ENCODE data around the gene TBC1D22A.

The TBC1D22A gene

GRCh38 chr22:46931414-46931813, 169.0 kb downstream of the TBC1D22A start:
- Histone ChIP-seq H3K4me2 (ENCODE audit: low read length) (no peak overlapping the region), H2AFZ (ENCODE audit: low read length) (no peak overlapping the region), H3K4me1 (ENCODE audit: insufficient read depth, low read length, severe bottlenecking) (no peaks in the 10 kb centered on the region), H3F3A (ENCODE audit: insufficient read depth, low read length) (no peaks in the 10 kb centered on the region), H4K20me1 (ENCODE audit: insufficient read depth, low read length) (no peaks in the 10 kb centered on the region), H3K79me2 (ENCODE audit: insufficient read depth, low read length) (no peaks in the 10 kb centered on the region), H3K9me3 (ENCODE audit: low read length) (no peaks in the 10 kb centered on the region), H3K4me3 (ENCODE audit: low read depth, low read length, poor library complexity, severe bottlenecking) (no peak overlapping the region), H3K9me2 (ENCODE audit: low read depth, low read length) (no peaks in the 10 kb centered on the region), H3K36me3 (ENCODE audit: insufficient read depth, low read length) (peaks cover 12% of the 10 kb centered on the region; the same call in 1 of the 2 replicates), H3K9ac (ENCODE audit: low read length) (no peak overlapping the region), H3K27me3 (ENCODE audit: insufficient read depth, low read length) (no peaks in the 10 kb centered on the region), H3K27ac (ENCODE audit: low read depth, low read length, poor library complexity, severe bottlenecking) (no peak overlapping the region)
- TF ChIP-seq, protein P1, sequence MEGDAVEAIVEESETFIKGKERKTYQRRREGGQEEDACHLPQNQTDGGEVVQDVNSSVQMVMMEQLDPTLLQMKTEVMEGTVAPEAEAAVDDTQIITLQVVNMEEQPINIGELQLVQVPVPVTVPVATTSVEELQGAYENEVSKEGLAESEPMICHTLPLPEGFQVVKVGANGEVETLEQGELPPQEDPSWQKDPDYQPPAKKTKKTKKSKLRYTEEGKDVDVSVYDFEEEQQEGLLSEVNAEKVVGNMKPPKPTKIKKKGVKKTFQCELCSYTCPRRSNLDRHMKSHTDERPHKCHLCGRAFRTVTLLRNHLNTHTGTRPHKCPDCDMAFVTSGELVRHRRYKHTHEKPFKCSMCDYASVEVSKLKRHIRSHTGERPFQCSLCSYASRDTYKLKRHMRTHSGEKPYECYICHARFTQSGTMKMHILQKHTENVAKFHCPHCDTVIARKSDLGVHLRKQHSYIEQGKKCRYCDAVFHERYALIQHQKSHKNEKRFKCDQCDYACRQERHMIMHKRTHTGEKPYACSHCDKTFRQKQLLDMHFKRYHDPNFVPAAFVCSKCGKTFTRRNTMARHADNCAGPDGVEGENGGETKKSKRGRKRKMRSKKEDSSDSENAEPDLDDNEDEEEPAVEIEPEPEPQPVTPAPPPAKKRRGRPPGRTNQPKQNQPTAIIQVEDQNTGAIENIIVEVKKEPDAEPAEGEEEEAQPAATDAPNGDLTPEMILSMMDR (IDR thresholded peaks at IDR 0.05; ENCODE audit: low read length): no peak
- TF ChIP-seq EZH2 (IDR thresholded peaks at IDR 0.05; ENCODE audit: borderline replicate concordance, low read length): no peak

DNA sequence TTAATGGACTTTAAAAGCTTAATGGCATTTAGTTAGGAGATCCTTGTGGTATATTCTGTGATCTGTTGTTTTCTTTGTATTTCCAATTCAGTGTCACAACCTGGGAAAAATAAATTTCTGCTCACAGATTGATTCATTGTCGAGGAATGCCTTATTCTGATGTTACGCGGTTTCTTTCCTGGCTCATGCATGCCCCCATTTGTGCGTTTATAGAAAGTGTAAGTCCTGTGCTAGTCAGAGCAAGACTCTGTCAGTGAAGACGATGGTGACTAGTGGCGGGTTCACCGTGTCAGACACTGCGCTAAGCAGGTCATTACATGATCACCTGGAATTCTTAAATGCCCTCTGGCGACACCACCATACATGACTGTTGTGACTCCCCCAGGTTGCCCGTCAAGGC, 169.4 kb downstream of the TBC1D22A start:
- Histone ChIP-seq H3K36me3 (ENCODE audit: insufficient read depth, low read length) (peaks cover 12% of the 10 kb centered on the region; the same call in 1 of the 2 replicates), H4K20me1 (ENCODE audit: insufficient read depth, low read length) (no peaks in the 10 kb centered on the region), H3F3A (ENCODE audit: insufficient read depth, low read length) (no peaks in the 10 kb centered on the region), H3K27ac (ENCODE audit: low read depth, low read length, poor library complexity, severe bottlenecking) (no peak overlapping the region), H3K9ac (ENCODE audit: low read length) (no peak overlapping the region), H3K4me1 (ENCODE audit: insufficient read depth, low read length, severe bottlenecking) (no peaks in the 10 kb centered on the region), H2AFZ (ENCODE audit: low read length) (no peak overlapping the region), H3K9me2 (ENCODE audit: low read depth, low read length) (no peaks in the 10 kb centered on the region), H3K4me2 (ENCODE audit: low read length) (no peak overlapping the region), H3K4me3 (ENCODE audit: low read depth, low read length, poor library complexity, severe bottlenecking) (no peak overlapping the region), H3K79me2 (ENCODE audit: insufficient read depth, low read length) (no peaks in the 10 kb centered on the region), H3K27me3 (ENCODE audit: insufficient read depth, low read length) (no peaks in the 10 kb centered on the region), H3K9me3 (ENCODE audit: low read length) (no peaks in the 10 kb centered on the region)
- TF ChIP-seq, protein P1 (IDR thresholded peaks at IDR 0.05; ENCODE audit: low read length): no peak
- no peak for TF ChIP-seq EZH2 (IDR thresholded peaks at IDR 0.05; ENCODE audit: borderline replicate concordance, low read length)

GRCh38 chr22:46933040-46933930, 170.8 kb downstream of the TBC1D22A start:
- H3K36me3 ChIP-seq (ENCODE audit: insufficient read depth, low read length): peaks cover 12% of the 10 kb centered on the region; the same call in 1 of the 2 replicates
- no peak overlapping the region for H3K9ac ChIP-seq (ENCODE audit: low read length)
- H3K4me2 ChIP-seq (ENCODE audit: low read length): no peak overlapping the region
- H4K20me1 ChIP-seq (ENCODE audit: insufficient read depth, low read length): no peaks in the 10 kb centered on the region
- H3K79me2 ChIP-seq (ENCODE audit: insufficient read depth, low read length): no peaks in the 10 kb centered on the region
- no peaks in the 10 kb centered on the region for H3K9me3 ChIP-seq (ENCODE audit: low read length)
- no peak overlapping the region for H2AFZ ChIP-seq (ENCODE audit: low read length)
- no peaks in the 10 kb centered on the region for H3F3A ChIP-seq (ENCODE audit: insufficient read depth, low read length)
- H3K4me3 ChIP-seq (ENCODE audit: low read depth, low read length, poor library complexity, severe bottlenecking): no peak overlapping the region
- TF ChIP-seq EZH2 (IDR thresholded peaks at IDR 0.05; ENCODE audit: borderline replicate concordance, low read length): no peak
- TF ChIP-seq, protein P1 (IDR thresholded peaks at IDR 0.05; ENCODE audit: low read length): no peak
- H3K27me3 ChIP-seq (ENCODE audit: insufficient read depth, low read length): no peaks in the 10 kb centered on the region
- no peaks in the 10 kb centered on the region for H3K9me2 ChIP-seq (ENCODE audit: low read depth, low read length)
- H3K27ac ChIP-seq (ENCODE audit: low read depth, low read length, poor library complexity, severe bottlenecking): no peak overlapping the region
- H3K4me1 ChIP-seq (ENCODE audit: insufficient read depth, low read length, severe bottlenecking): no peaks in the 10 kb centered on the region
